Neural cell (in vitro differentiated cells): ENCODE measurements around the gene MCM3AP. TPM values are rescaled to one million over a fixed set of nuclear protein-coding genes. Genes with fewer than 3 reads are reported as not detected.

Experiments
- H2AFZ ChIP-seq: fragments of 200-600, 300-800 bp; sonication (generic), shearing (Covaris generic); 2 replicates; pipeline ENCODE4 v1.6.0; 2014; ENCODE audit warnings: low read depth, mild to moderate bottlenecking, antibody characterized with exemption, low read length, moderate library complexity
- H3F3A ChIP-seq: fragments of 200-600 bp; shearing (Covaris generic); 2 replicates; pipeline ENCODE4 v1.6.1; 2016; ENCODE audit warnings: mild to moderate bottlenecking, moderate library complexity, mixed read lengths, antibody characterized with exemption, low read length; ENCODE audit not compliant: insufficient read depth, poor library complexity, severe bottlenecking
- H3K27ac ChIP-seq: fragments of 200-600, 300-800 bp; sonication (generic), shearing (Covaris generic); 2 replicates; pipeline ENCODE4 v1.5.1; 2014; ENCODE audit warnings: mild to moderate bottlenecking, low read length, moderate library complexity
- H3K27me3 ChIP-seq: fragments of 300-800, 200-600 bp; sonication (generic), shearing (Covaris generic); 2 replicates; pipeline ENCODE4 v1.6.0; 2014; ENCODE audit warnings: mild to moderate bottlenecking, low read depth, low read length, moderate library complexity; ENCODE audit not compliant: insufficient read depth
- H3K36me3 ChIP-seq: fragments of 300-800, 200-600 bp; sonication (generic), shearing (Covaris generic); 2 replicates; pipeline ENCODE4 v1.5.1; 2014; ENCODE audit warnings: mild to moderate bottlenecking, antibody characterized with exemption, low read length, moderate library complexity; ENCODE audit not compliant: insufficient read depth
- H3K4me2 ChIP-seq: fragments of 300-800, 200-600 bp; sonication (generic), shearing (Covaris generic); 2 replicates; pipeline ENCODE4 v1.6.0; 2014; ENCODE audit warnings: mild to moderate bottlenecking, low read length
- H3K4me3 ChIP-seq: fragments of 300-800, 200-600 bp; sonication (generic), shearing (Covaris generic); 2 replicates; pipeline ENCODE4 v1.5.1; 2014; ENCODE audit warnings: mild to moderate bottlenecking, low read length, moderate library complexity
- H3K79me2 ChIP-seq: fragments of 200-600 bp; shearing (Covaris generic); replicated peaks from 2 replicates; pipeline ENCODE4 v1.6.0; 2014; ENCODE audit warnings: mild to moderate bottlenecking, low read length, moderate library complexity; ENCODE audit not compliant: insufficient read depth
- H3K9ac ChIP-seq: fragments of 300-800, 200-600 bp; sonication (generic), shearing (Covaris generic); 2 replicates; pipeline ENCODE4 v1.6.1; 2016; ENCODE audit warnings: mild to moderate bottlenecking, low read length, mixed read lengths
- H3K9me2 ChIP-seq: fragments of 200-600 bp; shearing (Covaris generic); 2 replicates; pipeline ENCODE4 v1.6.1; 2016; ENCODE audit warnings: mild to moderate bottlenecking, low read length, mixed read lengths; ENCODE audit not compliant: insufficient read depth
- H3K9me3 ChIP-seq: fragments of 200-600, 300-800 bp; sonication (generic), shearing (Covaris generic); 2 replicates; pipeline ENCODE4 v1.6.1; 2016; ENCODE audit warnings: mild to moderate bottlenecking, mixed run types, low read length, moderate library complexity, mixed read lengths
- H4K20me1 ChIP-seq: fragments of 200-600 bp; shearing (Covaris generic); 2 replicates; pipeline ENCODE4 v1.6.1; 2016; ENCODE audit warnings: mild to moderate bottlenecking, mixed run types; ENCODE audit not compliant: insufficient read depth
- CTCF ChIP-seq: fragments of 450-650 bp; IDR thresholded peaks from 2 replicates; pipeline ENCODE4 v1.5.1; 2014; ENCODE audit warnings: antibody characterized with exemption, mild to moderate bottlenecking, moderate library complexity; ENCODE audit not compliant: poor library complexity, severe bottlenecking
- EP300 ChIP-seq: fragments of 450-650 bp; conservative IDR thresholded peaks from 2 replicates; pipeline ENCODE4 v1.6.1; 2014; ENCODE audit warnings: antibody characterized with exemption, mild to moderate bottlenecking, moderate library complexity; ENCODE audit not compliant: poor library complexity, severe bottlenecking
- EZH2 ChIP-seq: fragments of 200-600, 300-800 bp; shearing (Covaris generic), sonication (generic); IDR thresholded peaks from 2 replicates; pipeline ENCODE4 v1.6.1; 2014; ENCODE audit warnings: antibody characterized with exemption, low read length, borderline replicate concordance, mild to moderate bottlenecking; ENCODE audit not compliant: insufficient read depth, poor library complexity, severe bottlenecking
- MXI1 ChIP-seq: fragments of 450-650 bp; conservative IDR thresholded peaks from 2 replicates; pipeline ENCODE4 v1.6.1; 2014; ENCODE audit warnings: antibody characterized with exemption, mild to moderate bottlenecking; ENCODE audit not compliant: poor library complexity, severe bottlenecking
- POLR2AphosphoS5 ChIP-seq: IDR thresholded peaks from 2 replicates; pipeline ENCODE4 v1.6.1; 2012
- RAD21 ChIP-seq: fragments of 450-650 bp; conservative IDR thresholded peaks from 2 replicates; pipeline ENCODE4 v1.6.1; 2014; ENCODE audit warnings: antibody characterized with exemption, mild to moderate bottlenecking, moderate library complexity
- REST ChIP-seq: IDR thresholded peaks from 2 replicates; pipeline ENCODE4 v1.6.1; 2012; ENCODE audit warnings: borderline replicate concordance
- SMC3 ChIP-seq: fragments of 450-650 bp; conservative IDR thresholded peaks from 2 replicates; pipeline ENCODE4 v1.6.1; 2014; ENCODE audit warnings: antibody characterized with exemption, mild to moderate bottlenecking, moderate library complexity; ENCODE audit not compliant: poor library complexity
- TAF1 ChIP-seq: IDR thresholded peaks from 2 replicates; pipeline ENCODE4 v1.6.1; 2012; ENCODE audit warnings: low read depth
- polyA plus RNA-seq: library from polyadenylated mRNA; depleted of rRNA; stranded (reverse); fragments of >200 nt; gene quantifications from 2 replicates; pipeline ENCODE4 v1.2.3, GENCODE V29; 2014

The MCM3AP gene
- polyA plus RNA-seq, 1 donor from 2014 or later, result 74.2 TPM

DNA sequence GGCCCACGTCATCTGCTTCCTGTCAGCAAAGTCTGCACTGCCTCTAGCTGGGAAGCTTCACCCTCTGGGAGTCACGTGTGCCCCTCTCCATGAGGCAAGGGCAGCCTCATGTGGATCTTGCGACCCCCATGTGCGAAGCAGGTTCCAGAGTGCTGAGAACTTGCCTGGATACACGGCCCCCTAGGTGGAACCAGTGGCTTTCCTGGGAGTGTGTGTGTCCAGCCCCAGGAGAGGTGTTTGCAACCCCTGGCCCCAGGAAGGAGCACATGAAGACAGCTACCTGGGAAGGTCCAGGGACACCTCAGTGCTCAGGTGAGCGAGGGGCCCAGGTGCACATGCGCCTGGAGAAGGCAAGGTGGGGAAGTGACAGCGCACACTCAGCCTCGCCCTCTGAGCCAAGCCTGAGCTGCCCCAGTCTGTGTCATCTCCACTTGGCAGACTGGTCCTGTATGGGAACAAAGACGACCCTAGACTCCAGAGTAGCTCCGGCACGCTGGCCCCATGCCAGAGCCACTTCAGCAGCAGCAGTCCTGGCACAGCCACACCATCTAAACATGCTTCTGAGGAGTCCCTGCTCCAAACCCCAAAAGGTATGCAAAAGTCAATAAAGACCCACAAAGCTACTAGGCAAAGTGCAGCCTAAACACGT is 65.7 kb downstream of the MCM3AP start:
- Histone ChIP-seq H2AFZ (no peak overlapping the region), H3K9me3 (no peaks in the 10 kb centered on the region), H3K4me3 (no peak overlapping the region), H3F3A (no peaks in the 10 kb centered on the region), H3K9ac (no peak overlapping the region), H3K9me2 (no peaks in the 10 kb centered on the region), H4K20me1 (no peaks in the 10 kb centered on the region), H3K27me3 (no peaks in the 10 kb centered on the region), H3K27ac (no peak overlapping the region), H3K36me3 (no peaks in the 10 kb centered on the region), H3K79me2 (peaks cover 14% of the 10 kb centered on the region), H3K4me2 (no peak overlapping the region)
- TF ChIP-seq CTCF (no peak), TAF1 (no peak), SMC3 (no peak), REST (no peak), EZH2 (no peak), MXI1 (no peak), RAD21 (no peak), EP300 (no peak), POLR2AphosphoS5 (no peak)

DNA sequence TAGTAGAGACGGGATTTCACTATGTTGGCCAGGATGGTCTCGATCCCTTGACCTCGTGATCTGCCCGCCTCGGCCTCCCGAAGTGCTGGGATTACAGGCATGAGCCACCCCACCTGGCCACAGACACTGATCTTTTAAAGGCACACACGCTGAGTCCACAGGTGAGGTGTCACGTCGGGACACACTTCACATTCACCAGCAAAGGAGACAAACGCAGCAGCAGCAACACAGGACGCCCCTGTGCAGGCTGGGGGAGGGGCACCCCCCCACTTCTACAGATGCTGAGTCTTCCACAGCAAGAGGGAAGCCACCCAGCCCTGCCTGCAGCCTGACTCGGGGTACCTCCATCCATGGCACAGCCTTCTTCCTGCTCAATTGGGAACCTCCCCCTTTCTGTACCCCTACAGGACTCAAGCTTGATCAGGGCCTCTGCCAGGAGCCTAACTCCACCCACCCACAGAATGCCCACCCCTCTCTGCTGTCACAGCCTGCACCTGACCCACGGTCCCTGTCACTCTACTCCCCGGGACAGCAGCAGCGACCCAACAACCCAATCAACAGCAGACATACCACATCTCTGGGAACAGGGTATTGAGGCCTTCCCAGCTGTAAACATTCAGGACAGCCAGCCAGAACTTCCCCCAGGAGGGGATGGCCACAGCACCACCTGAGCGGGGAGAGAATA is 66.4 kb downstream of the MCM3AP start:
- no peak overlapping the region for H3K4me3 ChIP-seq
- no peaks in the 10 kb centered on the region for H4K20me1 ChIP-seq
- no peak overlapping the region for H3K27ac ChIP-seq
- H3F3A ChIP-seq, result no peaks in the 10 kb centered on the region
- no peak overlapping the region for H2AFZ ChIP-seq
- TF ChIP-seq MXI1 (no peak), CTCF (no peak), SMC3 (no peak), TAF1 (no peak), RAD21 (no peak), EP300 (no peak), EZH2 (no peak), POLR2AphosphoS5 (no peak), REST (no peak)
- no peaks in the 10 kb centered on the region for H3K9me2 ChIP-seq
- H3K36me3 ChIP-seq, result no peaks in the 10 kb centered on the region
- H3K9me3 ChIP-seq, result no peaks in the 10 kb centered on the region
- H3K4me2 ChIP-seq, result no peak overlapping the region
- H3K79me2 ChIP-seq, result peaks cover 10% of the 10 kb centered on the region
- no peaks in the 10 kb centered on the region for H3K27me3 ChIP-seq
- H3K9ac ChIP-seq, result no peak overlapping the region
